ENCODE results near the gene BPGM.

Gene BPGM

GRCh38 chr7:134720091-134720935 lies 73.7 kb downstream of the BPGM start:
- DNase-seq (ENCODE audit: low read depth) = no peak

GRCh38 chr7:134721171-134721570 lies 74.5 kb downstream of the BPGM start:
- DNase-seq (ENCODE audit: low read depth) = no peak

DNA sequence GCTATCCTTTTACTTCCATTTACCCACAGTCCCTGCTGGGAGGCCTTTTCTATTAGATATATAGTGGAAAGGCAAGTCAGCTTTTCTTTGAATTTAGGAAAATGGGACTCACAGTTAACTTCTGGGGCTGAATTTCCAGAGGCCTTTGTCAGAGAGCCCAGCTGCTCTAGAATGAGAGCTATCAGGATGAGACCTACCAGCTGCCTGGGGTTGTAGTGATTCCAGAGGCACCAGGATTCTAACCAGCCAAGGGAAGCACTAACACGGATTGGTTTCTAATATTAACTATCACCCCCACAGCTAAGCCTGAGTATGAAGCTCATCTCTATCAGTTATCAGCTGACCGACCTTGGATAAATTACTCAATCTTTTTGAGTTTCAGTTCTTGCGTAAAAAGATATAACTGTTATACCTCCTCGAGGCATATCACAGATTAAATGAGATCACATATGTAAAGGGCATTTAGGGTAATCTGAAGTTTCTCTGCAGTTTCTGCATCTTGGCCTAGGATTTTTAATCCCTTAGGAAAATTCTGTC lies 76.2 kb downstream of the BPGM start:
- DNase-seq (ENCODE audit: low read depth) = no peak

DNA sequence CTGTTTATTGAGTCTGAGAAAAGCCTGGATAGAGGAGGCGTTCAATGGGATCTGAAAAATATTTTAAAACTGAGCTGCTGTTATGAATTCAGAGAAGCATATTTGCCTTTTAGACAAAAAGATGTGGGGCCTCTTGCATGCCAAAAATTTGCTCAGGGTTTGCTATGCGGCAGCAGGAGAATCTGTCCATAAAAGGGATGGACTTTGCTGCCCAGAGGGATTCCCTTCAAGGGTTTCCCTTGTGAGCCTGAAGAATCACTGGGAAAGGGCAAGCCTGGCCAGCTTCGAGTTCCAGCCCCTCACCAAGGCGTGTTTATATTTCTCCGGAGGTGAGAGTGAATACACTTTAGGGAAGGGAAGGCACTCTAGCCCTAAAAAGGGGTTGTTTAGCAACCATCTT lies 77.2 kb downstream of the BPGM start:
- no peak for DNase-seq (ENCODE audit: low read depth)

DNA sequence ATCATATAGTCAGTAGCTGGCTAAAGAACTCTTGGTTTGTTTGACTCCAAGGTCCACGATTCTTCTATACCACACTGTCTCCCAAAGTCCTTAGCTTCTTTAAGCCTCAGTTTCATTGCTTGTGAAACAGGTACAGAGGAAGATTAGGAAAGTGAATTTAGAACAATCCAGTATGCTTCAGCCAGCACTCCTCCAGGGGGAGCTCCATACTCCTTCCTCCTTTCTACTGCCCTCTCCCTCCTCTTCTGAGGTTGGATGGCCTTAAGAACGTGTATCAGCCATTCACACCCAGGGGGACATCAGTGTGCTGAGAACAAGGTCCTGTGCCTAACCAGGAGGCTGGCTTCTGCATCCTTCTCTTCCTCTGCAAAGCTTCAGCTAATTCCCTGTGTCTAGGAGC lies 78.0 kb downstream of the BPGM start:
- no peak for DNase-seq (ENCODE audit: low read depth)

DNA sequence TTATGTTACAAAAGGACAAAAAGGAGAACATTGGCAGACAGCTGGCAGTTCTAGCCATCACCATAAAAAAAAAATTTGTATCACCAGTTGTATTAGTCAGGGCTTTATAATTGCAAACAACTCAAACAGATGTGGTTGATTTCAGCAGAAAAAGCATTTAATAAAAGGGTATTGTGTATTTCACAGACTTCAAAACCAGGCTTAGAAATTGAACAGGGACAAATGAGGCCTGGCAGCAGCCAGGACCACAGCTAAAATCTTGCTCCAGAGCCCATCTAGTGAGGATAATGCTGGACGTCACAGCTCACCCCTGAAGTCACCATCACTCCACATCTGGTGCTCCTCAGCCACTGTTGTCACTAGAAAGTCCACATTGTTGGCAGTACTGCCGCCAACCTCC lies 79.9 kb downstream of the BPGM start:
- DNase-seq (ENCODE audit: low read depth) = no peak

DNA sequence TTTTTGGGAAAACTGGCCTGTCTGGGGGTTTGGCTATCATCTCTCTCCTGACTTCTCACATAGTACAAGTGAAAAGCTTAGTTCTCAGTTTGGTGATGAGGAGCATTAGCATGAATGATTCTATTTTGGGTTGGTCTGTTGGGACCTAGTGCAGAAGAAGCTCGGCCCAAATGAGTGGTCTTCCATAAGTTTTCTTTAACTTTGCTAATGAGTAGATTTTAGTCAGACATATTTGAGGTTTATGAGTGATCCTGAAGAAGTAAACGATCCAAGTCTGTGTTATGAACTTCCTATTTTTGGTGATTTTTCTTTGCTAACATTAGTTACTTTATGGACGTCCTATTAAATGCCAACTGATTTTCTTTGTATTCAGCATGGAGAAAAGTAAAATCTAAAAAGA lies 81.1 kb downstream of the BPGM start:
- no peak for DNase-seq (ENCODE audit: low read depth)
